GM12878 (cell line): ENCODE measurements around the gene S1PR4. TPM values are rescaled to one million over a fixed set of nuclear protein-coding genes. Genes with fewer than 3 reads are reported as not detected.

ENCODE experiments used
- EZH2 ChIP-seq: IDR thresholded peaks from 2 replicates; pipeline ENCODE4 v1.6.1; 2012; ENCODE audit warnings: low read depth, mild to moderate bottlenecking, control low read depth, inconsistent platforms, low read length, borderline replicate concordance; ENCODE audit not compliant: control insufficient read depth
- NFYA ChIP-seq: IDR thresholded peaks from 2 replicates; pipeline ENCODE4 v1.6.1; 2011; ENCODE audit warnings: low read depth, mild to moderate bottlenecking, low read length, improper control_type of control experiment, borderline replicate concordance
- NFYB ChIP-seq: IDR thresholded peaks from 2 replicates; pipeline ENCODE4 v1.6.1; 2011; ENCODE audit warnings: low read depth, mild to moderate bottlenecking, low read length, improper control_type of control experiment, moderate library complexity; ENCODE audit not compliant: insufficient read depth
- RAD21 ChIP-seq: IDR thresholded peaks from 2 replicates; pipeline ENCODE4 v1.6.1; 2011; ENCODE audit warnings: mild to moderate bottlenecking, low read depth, low read length, moderate library complexity; ENCODE audit not compliant: insufficient read depth
- RUNX3 ChIP-seq: IDR thresholded peaks from 2 replicates; pipeline ENCODE4 v1.6.1; 2012; ENCODE audit warnings: low read length, inconsistent platforms
- TAF1 ChIP-seq: IDR thresholded peaks from 2 replicates; pipeline ENCODE4 v1.6.1; 2011; ENCODE audit warnings: mild to moderate bottlenecking, low read depth, low read length, borderline replicate concordance
- polyA plus RNA-seq, 11 experiments: library from polyadenylated mRNA; depleted of rRNA in 4 of 11; unstranded in 6 of 11; stranded (reverse) in 5 of 11; fragments of >200 nt; fragmentation: Nextera tagmentation in 4 of 11; fragmentation: Illumina TruSeq in 1 of 11; extraction: Ambion mirVana in 4 of 11; extraction: Trizol in 1 of 11; gene quantifications; 1 replicate in 1 of 11; 2 replicates in 10 of 11; pipeline versions ENCODE4 v1.2.1 to v1.2.3, GENCODE V29; 2011 to 2016; ENCODE audit warnings: inconsistent platforms in 2 of 11, missing spikeins in 2 of 11, low read depth in 1 of 11
- total RNA-seq, 4 experiments: library from RNA; depleted of rRNA in 3 of 4; stranded (reverse); fragments of >200 nt in 3 of 4; fragmentation: Illumina TruSeq in 1 of 4; extraction: Trizol in 1 of 4; gene quantifications; 2 replicates each; pipeline versions ENCODE4 v1.2.1 to v1.2.3, GENCODE V29; 2013 to 2021
- TF ChIP-seq, protein P1 (sequence below): fragments of 450-650 bp; IDR thresholded peaks from 2 replicates; pipeline ENCODE4 v1.6.1; 2018; ENCODE audit warnings: borderline replicate concordance, mild to moderate bottlenecking; ENCODE audit not compliant: partially characterized antibody
- TF ChIP-seq, protein P2 (sequence below): fragments of 450-650 bp; IDR thresholded peaks from 2 replicates; pipeline ENCODE4 v1.6.1; 2017; ENCODE audit warnings: mild to moderate bottlenecking, low read depth, inconsistent platforms; ENCODE audit not compliant: poor library complexity, severe bottlenecking

The S1PR4 gene
- total and polyA plus RNA-seq, 10 of the 15 experiments (the other 5 are each of a cell fraction or from before 2014, with no cell fraction given): 0.19 to 57.7 (median 32.4) TPM; not detected in 1

DNA sequence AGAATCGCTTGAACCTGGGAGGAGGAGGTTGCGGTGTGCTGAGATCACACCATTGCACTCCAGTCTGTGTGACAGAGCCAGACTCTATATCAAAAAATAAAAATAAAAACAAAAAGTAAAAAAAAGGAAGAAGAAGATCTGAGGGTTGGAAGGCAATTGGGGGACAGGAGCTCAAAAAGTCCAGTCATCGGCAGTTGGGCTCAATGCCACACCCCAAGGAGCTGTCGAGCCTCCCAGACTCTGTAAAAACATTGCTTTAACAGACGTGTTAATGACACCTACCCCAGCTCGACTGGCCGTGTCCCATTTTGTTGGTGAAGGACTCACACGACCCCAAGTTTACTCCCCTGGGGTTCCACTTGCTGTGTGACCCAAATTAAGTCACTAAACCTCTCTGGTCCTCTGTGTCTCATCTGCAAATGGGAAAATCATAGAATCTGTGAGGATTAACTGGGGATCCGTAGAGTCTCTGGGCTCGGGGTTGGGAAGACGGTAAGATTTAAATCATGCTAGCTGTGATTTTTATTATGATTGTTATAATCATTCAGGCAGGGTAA, 35.7 kb upstream of the S1PR4 start (continued):
- TF ChIP-seq EZH2 (no peak), NFYB (no peak), RUNX3 (no peak), RAD21 (no peak), NFYA (no peak), TAF1 (no peak)
- TF ChIP-seq, protein P1, sequence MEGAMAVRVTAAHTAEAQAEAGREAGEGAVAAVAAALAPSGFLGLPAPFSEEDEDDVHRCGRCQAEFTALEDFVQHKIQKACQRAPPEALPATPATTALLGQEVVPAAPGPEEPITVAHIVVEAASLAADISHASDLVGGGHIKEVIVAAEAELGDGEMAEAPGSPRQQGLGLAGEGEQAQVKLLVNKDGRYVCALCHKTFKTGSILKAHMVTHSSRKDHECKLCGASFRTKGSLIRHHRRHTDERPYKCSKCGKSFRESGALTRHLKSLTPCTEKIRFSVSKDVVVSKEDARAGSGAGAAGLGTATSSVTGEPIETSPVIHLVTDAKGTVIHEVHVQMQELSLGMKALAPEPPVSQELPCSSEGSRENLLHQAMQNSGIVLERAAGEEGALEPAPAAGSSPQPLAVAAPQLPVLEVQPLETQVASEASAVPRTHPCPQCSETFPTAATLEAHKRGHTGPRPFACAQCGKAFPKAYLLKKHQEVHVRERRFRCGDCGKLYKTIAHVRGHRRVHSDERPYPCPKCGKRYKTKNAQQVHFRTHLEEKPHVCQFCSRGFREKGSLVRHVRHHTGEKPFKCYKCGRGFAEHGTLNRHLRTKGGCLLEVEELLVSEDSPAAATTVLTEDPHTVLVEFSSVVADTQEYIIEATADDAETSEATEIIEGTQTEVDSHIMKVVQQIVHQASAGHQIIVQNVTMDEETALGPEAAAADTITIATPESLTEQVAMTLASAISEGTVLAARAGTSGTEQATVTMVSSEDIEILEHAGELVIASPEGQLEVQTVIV: no peak
- TF ChIP-seq, protein P2, sequence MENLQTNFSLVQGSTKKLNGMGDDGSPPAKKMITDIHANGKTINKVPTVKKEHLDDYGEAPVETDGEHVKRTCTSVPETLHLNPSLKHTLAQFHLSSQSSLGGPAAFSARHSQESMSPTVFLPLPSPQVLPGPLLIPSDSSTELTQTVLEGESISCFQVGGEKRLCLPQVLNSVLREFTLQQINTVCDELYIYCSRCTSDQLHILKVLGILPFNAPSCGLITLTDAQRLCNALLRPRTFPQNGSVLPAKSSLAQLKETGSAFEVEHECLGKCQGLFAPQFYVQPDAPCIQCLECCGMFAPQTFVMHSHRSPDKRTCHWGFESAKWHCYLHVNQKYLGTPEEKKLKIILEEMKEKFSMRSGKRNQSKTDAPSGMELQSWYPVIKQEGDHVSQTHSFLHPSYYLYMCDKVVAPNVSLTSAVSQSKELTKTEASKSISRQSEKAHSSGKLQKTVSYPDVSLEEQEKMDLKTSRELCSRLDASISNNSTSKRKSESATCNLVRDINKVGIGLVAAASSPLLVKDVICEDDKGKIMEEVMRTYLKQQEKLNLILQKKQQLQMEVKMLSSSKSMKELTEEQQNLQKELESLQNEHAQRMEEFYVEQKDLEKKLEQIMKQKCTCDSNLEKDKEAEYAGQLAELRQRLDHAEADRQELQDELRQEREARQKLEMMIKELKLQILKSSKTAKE: no peak
- TF ChIP-seq, all 136 proteins: peak for 0
